Epithelial cell of esophagus (primary cell): ENCODE results near the gene PHF1.

ENCODE experiments used
- DNase-seq: peaks from one replicate; pipeline ENCODE4 v3.0.0; 2010; ENCODE audit warnings: low read depth
- H3K4me3 ChIP-seq: 2 replicates; pipeline ENCODE4 v1.5.1; 2011; ENCODE audit warnings: mild to moderate bottlenecking, low read length, control low read depth
- TF ChIP-seq, protein P1 (sequence below): IDR thresholded peaks from 2 replicates; pipeline ENCODE4 v1.5.1; 2011; ENCODE audit warnings: low read depth, mild to moderate bottlenecking, low read length, control low read depth, inconsistent platforms; ENCODE audit not compliant: insufficient read depth; ENCODE audit errors: missing control alignments

PHF1 gene

DNA sequence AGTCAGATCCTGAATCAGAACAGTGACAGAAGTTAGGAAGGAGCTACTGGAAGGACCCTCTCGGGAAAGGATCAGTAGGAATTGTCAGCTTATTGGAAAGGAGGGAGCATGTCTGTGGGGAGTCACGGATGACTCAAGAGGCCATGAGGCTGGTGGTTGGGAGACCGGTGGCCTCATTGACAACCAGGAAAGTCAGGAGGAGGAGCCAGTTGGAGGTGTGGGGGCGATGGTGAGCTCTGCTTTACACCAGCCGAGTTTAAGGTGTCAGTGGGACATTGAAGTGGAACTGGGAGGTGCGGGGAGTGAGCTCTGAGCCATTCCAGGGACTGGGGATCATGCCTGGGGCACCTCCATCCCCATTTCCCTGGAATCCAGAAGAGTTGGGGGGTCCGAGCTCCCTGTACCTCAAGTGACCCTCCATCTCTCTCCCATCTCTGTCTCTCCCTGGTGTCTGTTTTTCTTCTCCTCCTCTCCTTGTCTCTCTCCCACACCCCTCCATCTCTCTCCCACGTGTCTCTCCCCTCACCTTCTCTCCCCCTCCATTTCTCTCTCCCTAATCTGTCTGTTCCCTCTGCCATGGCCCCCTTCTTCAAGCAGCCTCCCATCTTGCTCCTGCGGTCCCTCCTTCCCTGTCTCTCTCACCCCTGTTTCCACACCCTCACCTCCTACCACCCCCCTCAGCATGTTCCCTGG, 29.3 kb downstream of the PHF1 start:
- no peak for DNase-seq
- no peak overlapping the region for H3K4me3 ChIP-seq
- TF ChIP-seq, protein P1, sequence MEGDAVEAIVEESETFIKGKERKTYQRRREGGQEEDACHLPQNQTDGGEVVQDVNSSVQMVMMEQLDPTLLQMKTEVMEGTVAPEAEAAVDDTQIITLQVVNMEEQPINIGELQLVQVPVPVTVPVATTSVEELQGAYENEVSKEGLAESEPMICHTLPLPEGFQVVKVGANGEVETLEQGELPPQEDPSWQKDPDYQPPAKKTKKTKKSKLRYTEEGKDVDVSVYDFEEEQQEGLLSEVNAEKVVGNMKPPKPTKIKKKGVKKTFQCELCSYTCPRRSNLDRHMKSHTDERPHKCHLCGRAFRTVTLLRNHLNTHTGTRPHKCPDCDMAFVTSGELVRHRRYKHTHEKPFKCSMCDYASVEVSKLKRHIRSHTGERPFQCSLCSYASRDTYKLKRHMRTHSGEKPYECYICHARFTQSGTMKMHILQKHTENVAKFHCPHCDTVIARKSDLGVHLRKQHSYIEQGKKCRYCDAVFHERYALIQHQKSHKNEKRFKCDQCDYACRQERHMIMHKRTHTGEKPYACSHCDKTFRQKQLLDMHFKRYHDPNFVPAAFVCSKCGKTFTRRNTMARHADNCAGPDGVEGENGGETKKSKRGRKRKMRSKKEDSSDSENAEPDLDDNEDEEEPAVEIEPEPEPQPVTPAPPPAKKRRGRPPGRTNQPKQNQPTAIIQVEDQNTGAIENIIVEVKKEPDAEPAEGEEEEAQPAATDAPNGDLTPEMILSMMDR = no peak

DNA sequence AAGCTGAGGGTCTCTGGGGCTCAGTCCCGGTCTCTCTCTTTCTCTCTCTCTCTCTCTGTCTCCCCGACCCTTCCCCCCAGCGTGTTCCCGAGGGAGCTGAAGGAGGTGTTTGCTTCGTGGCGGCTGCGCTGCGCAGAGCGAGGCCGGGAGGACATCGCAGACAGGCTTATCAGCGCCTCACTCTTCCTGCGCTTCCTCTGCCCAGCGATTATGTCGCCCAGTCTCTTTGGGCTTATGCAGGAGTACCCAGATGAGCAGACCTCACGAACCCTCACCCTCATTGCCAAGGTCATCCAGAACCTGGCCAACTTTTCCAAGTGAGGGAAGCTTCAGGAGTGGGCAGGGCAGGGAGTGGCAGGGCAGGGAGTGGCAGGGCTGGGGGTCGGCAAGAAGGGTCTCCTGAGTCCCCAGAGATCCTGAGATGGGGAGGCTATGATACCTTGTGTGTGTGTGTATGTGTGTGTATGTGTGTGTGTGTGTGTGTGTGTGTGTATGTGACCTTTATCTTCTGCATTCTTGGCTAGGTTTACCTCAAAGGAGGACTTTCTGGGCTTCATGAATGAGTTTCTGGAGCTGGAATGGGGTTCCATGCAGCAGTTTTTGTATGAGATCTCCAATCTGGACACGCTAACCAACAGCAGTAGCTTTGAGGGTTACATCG, 30.0 kb downstream of the PHF1 start:
- DNase-seq = no peak
- no peak overlapping the region for H3K4me3 ChIP-seq
- TF ChIP-seq, protein P1 = no peak

DNA sequence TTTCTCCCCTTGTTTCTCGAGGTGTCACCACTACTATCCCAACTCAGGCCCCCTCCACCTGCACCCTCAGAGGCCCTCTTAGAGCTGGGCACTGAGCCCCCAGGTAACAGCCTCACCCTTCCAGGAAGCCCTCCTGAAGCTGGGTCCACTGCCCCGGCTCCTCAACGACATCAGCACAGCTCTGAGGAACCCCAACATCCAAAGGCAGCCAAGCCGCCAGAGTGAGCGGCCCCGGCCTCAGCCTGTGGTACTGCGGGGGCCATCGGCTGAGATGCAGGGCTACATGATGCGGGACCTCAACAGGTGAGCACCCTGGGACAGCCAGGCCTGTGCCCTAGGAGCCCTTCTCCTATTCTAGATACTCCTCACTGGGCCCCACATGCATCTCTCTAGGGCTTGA, 30.6 kb downstream of the PHF1 start:
- DNase-seq = no peak

DNA sequence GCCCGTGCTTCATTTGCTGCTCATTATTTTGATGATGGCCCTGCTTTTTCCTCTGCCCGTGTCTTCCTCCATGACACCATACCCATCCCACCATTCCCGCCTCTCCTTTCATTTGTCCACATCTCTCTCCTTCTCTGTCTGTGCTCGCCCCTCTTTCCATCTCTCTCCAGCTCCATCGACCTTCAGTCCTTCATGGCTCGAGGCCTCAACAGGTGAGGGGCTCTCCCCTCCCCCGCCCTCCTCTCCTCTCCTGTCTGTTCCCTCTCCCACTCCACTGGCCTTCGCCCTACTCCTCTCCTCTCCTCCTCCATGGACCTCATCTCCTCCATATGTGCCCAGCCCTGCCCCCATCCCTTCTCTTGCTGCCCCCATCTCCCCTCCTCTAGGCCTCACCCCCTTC, 31.5 kb downstream of the PHF1 start:
- TF ChIP-seq, protein P1 = no peak
- no peak for DNase-seq

More for the DNA sequence above, 30.6 kb downstream of the PHF1 start:
- no peak overlapping the region for H3K4me3 ChIP-seq
- TF ChIP-seq, protein P1 = no peak

DNA sequence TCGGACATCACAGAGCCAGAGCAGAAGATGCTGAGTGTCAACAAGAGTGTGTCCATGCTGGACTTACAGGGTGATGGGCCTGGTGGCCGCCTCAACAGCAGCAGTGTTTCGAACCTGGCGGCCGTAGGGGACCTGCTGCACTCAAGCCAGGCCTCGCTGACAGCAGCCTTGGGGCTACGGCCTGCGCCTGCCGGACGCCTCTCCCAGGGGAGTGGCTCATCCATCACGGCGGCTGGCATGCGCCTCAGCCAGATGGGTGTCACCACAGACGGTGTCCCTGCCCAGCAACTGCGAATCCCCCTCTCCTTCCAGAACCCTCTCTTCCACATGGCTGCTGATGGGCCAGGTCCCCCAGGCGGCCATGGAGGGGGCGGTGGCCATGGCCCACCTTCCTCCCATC, 32.2 kb downstream of the PHF1 start:
- no peak for DNase-seq
- no peak overlapping the region for H3K4me3 ChIP-seq
- TF ChIP-seq, protein P1 = no peak

More for the DNA sequence above, 31.5 kb downstream of the PHF1 start:
- no peak overlapping the region for H3K4me3 ChIP-seq

DNA sequence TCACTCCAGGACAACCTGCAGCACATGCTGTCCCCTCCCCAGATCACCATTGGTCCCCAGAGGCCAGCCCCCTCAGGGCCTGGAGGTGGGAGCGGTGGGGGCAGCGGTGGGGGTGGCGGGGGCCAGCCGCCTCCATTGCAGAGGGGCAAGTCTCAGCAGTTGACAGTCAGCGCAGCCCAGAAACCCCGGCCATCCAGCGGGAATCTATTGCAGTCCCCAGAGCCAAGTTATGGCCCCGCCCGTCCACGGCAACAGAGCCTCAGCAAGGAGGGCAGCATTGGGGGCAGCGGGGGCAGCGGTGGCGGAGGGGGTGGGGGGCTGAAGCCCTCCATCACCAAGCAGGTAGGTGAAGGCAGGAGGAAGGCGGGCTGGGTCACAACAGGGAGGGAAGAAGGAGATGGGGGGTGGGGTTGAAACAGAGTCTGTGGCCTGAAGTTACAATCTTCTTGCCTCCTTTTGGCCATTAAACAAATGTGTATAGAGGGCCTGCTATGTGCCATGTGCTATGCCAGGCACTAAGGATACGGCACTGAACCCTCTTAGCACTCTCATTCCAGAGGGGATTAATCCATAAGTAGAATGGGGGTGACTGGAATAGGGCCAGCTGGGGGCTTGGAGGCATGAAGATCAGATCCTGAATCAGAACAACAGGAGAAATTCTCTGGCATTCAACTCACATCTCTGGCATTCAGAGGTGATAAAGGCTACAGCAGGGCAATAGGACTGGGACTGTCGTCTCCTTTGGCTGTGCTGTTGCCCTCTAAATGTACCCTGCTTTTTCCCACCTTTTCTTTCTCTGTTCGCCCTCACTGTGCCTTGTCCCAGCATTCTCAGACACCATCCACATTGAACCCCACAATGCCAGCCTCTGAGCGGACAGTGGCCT, 33.0 kb downstream of the PHF1 start:
- DNase-seq = no peak
- H3K4me3 ChIP-seq = no peak overlapping the region
- TF ChIP-seq, protein P1 = no peak
